CD4-positive, CD25-positive, alpha-beta regulatory T cell (primary cell): ENCODE data around the gene FAM174C. TPM values are rescaled to one million over a fixed set of nuclear protein-coding genes. Genes with fewer than 3 reads are reported as not detected.
"Not testable (repeated sequence)": the region's sequence is repeated elsewhere in the genome, so short reads cannot be mapped to it uniquely, and the experiment has no call there.

Source experiments
- ATAC-seq, 2 donors: fragments of 150-1000 bp; cut with Tn5 transposase; one replicate each; pipeline ENCODE4 v1.10.0; 2021; ENCODE audit warnings: low read depth in 2 of 2, moderate number of reproducible peaks in 2 of 2, moderate library complexity in 1 of 2
- DNase-seq, 3 donors: peaks; one replicate each; pipeline versions ENCODE4 v3.0.0 to v3.0.0-alpha.2; 2012 to 2022; ENCODE audit warnings: mixed read lengths in 1 of 3
- H3K27ac ChIP-seq: one replicate; pipeline ENCODE4 v1.7.0; 2013; ENCODE audit warnings: mild to moderate bottlenecking, low read length; ENCODE audit not compliant: insufficient read depth, poor library complexity, severe bottlenecking
- H3K27me3 ChIP-seq: one replicate; pipeline ENCODE4 v1.7.0; 2013; ENCODE audit warnings: low read length; ENCODE audit not compliant: control insufficient read depth, insufficient read depth
- H3K36me3 ChIP-seq: one replicate; pipeline ENCODE4 v1.7.0; 2013; ENCODE audit warnings: mild to moderate bottlenecking, low read length, moderate library complexity; ENCODE audit not compliant: control insufficient read depth, insufficient read depth
- H3K4me1 ChIP-seq: 2 replicates; pipeline ENCODE4 v1.7.0; 2013; ENCODE audit warnings: mild to moderate bottlenecking, low read length; ENCODE audit not compliant: insufficient read depth, control insufficient read depth, poor library complexity, severe bottlenecking
- H3K4me3 ChIP-seq: one replicate; pipeline ENCODE4 v1.7.0; 2013; ENCODE audit warnings: low read depth, mild to moderate bottlenecking, low read length, moderate library complexity
- H3K9me3 ChIP-seq, 2 experiments: 1 replicate in 1 of 2; 2 replicates in 1 of 2; pipeline ENCODE4 v1.7.0; 2013; ENCODE audit warnings: low read length in 2 of 2, mild to moderate bottlenecking in 1 of 2, moderate library complexity in 1 of 2; ENCODE audit not compliant: control insufficient read depth in 2 of 2
- H3K27ac Mint-ChIP-seq, 3 donors: one replicate each; pipeline ENCODE4 v1.8.0; 2020 to 2022; ENCODE audit warnings: mild to moderate bottlenecking in 3 of 3, mixed read lengths in 3 of 3, moderate library complexity in 2 of 3
- H3K27me3 Mint-ChIP-seq: one replicate; pipeline ENCODE4 v1.8.0; 2022; ENCODE audit warnings: mild to moderate bottlenecking, mixed read lengths
- H3K36me3 Mint-ChIP-seq: one replicate; pipeline ENCODE4 v1.8.0; 2020; ENCODE audit warnings: mixed read lengths
- H3K4me1 Mint-ChIP-seq, 4 donors: one replicate each; pipeline ENCODE4 v1.8.0; 2020 to 2022; ENCODE audit warnings: mixed read lengths in 4 of 4, mild to moderate bottlenecking in 1 of 4
- H3K4me3 Mint-ChIP-seq, 4 donors: one replicate each; pipeline ENCODE4 v1.8.0; 2020 to 2022; ENCODE audit warnings: mild to moderate bottlenecking in 4 of 4, mixed read lengths in 4 of 4, moderate library complexity in 3 of 4
- H3K9me3 Mint-ChIP-seq, 7 donors: one replicate each; pipeline ENCODE4 v1.8.0; 2020 to 2022; ENCODE audit warnings: mixed read lengths in 7 of 7, mild to moderate bottlenecking in 3 of 7, moderate library complexity in 2 of 7
- polyA plus RNA-seq, 4 donors: library from polyadenylated mRNA; unstranded; fragments of 300-500 nt; fragmentation: Illumina TruSeq; gene quantifications; one replicate each; pipeline ENCODE4 v1.2.3, GENCODE V29; 2021
- total RNA-seq: library from RNA; stranded (reverse); gene quantifications from one replicate; pipeline ENCODE4 v1.2.3, GENCODE V29; 2022

Gene FAM174C
- total and polyA plus RNA-seq, 5 donors from 2014 or later, result 44.2 to 91.3 (median 87.4) TPM

GRCh38 chr19:1318678-1319471, 43.5 kb downstream of the FAM174C start:
- peak overlapping the region in 1 of 3 donors; percentile 9 for H3K27ac Mint-ChIP-seq
- peaks cover 0 to 2% (median 0%) of the 10 kb centered on the region in 7 donors for H3K9me3 Mint-ChIP-seq

GRCh38 chr19:1320282-1320650, 44.9 kb downstream of the FAM174C start:
- not testable (repeated sequence) for H3K9me3 ChIP-seq, H3K36me3 ChIP-seq, H3K27me3 ChIP-seq, H3K27ac ChIP-seq, H3K9me3 Mint-ChIP-seq, H3K36me3 Mint-ChIP-seq, ATAC-seq, H3K27ac Mint-ChIP-seq, H3K4me1 Mint-ChIP-seq, H3K4me3 ChIP-seq, H3K4me3 Mint-ChIP-seq, DNase-seq
- H3K27me3 Mint-ChIP-seq, result peaks cover 49% of the 10 kb centered on the region
- peaks cover 13% of the 10 kb centered on the region for H3K4me1 ChIP-seq

More at GRCh38 chr19:1318678-1319471, 43.5 kb downstream of the FAM174C start:
- DNase-seq (no peak), ATAC-seq (no peak)
- Histone ChIP-seq H3K4me3 (no peak overlapping the region), H3K27me3 (no peaks in the 10 kb centered on the region), H3K27ac (no peak overlapping the region), H3K9me3 (no peaks in the 10 kb centered on the region), H3K36me3 (no peaks in the 10 kb centered on the region), H3K4me1 (peaks cover 7% of the 10 kb centered on the region)
- no peak overlapping the region for H3K4me3 Mint-ChIP-seq
- H3K4me1 Mint-ChIP-seq, result peaks cover 0 to 2% (median 0%) of the 10 kb centered on the region in 4 donors
- H3K36me3 Mint-ChIP-seq, result no peaks in the 10 kb centered on the region
- H3K27me3 Mint-ChIP-seq, result peaks cover 43% of the 10 kb centered on the region

- Histone ChIP-seq H3K27me3 (no peaks in the 10 kb centered on the region), H3K4me3 (no peak overlapping the region), H3K9me3 (no peaks in the 10 kb centered on the region), H3K36me3 (no peaks in the 10 kb centered on the region), H3K27ac (no peak overlapping the region), H3K4me1 (peaks cover 7% of the 10 kb centered on the region)
- ATAC-seq (no peak), DNase-seq (no peak)
- no peaks in the 10 kb centered on the region for H3K36me3 Mint-ChIP-seq
- peaks cover 0 to 2% (median 0%) of the 10 kb centered on the region in 4 donors for H3K4me1 Mint-ChIP-seq
- no peak overlapping the region for H3K27ac Mint-ChIP-seq
- H3K4me3 Mint-ChIP-seq, result no peak overlapping the region
- H3K27me3 Mint-ChIP-seq, result peaks cover 49% of the 10 kb centered on the region
- peaks cover 0 to 2% (median 0%) of the 10 kb centered on the region in 7 donors for H3K9me3 Mint-ChIP-seq
Measured at GRCh38 chr19:1321539-1321938, 46.2 kb downstream of the FAM174C start.

DNA sequence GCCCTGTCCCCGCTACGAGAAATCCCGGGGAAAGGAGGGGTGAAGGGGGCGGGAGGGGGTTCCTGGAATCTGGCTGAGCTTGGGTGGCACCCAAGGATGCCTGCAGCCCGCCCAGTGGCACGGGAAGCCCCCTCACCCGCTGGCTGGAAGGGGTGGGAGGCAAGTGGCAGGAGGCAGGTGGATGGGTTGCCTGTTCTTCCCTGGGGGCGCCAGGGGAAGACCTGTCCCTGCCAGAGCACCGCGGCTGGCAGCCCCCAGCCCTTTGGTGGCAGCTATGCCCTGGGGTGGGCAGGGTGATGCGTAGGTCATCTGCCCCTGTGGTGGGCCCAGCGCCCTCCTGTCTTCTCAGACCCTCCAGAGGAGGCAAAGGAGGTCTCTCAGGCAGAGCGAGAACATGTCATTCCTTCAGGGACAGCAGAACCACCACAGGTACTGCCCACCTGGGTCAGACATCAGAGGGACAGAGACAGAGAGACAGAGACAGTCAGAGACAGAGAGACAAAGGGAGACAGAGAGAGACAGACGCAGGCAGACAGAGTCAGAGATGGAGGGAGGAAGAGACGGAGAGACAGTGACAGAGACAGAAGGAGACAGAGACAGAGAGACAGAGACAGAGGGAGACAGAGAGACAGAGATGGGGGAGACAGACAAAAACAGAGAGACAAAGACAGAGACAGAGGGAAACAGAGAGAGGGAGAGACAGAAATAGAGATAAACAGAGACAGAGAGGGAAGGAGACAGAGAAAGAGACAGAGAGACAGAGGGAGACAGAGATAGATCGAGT, 47.1 kb downstream of the FAM174C start:
- no peak overlapping the region for H3K27ac ChIP-seq
- H3K36me3 ChIP-seq, result no peaks in the 10 kb centered on the region
- H3K9me3 Mint-ChIP-seq, result peaks cover 0 to 2% (median 0%) of the 10 kb centered on the region in 7 donors
- peaks cover 0 to 2% (median 0%) of the 10 kb centered on the region in 4 donors for H3K4me1 Mint-ChIP-seq
- H3K27me3 ChIP-seq, result no peaks in the 10 kb centered on the region
- peaks cover 47% of the 10 kb centered on the region for H3K27me3 Mint-ChIP-seq
- no peak overlapping the region for H3K4me3 ChIP-seq
- no peak overlapping the region for H3K4me3 Mint-ChIP-seq
- ATAC-seq, result no peak
- no peaks in the 10 kb centered on the region for H3K9me3 ChIP-seq
- H3K36me3 Mint-ChIP-seq, result no peaks in the 10 kb centered on the region
- H3K27ac Mint-ChIP-seq, result peak overlapping the region in 1 of 3 donors; percentile 18
- H3K4me1 ChIP-seq, result peaks cover 7% of the 10 kb centered on the region
- DNase-seq, result no peak

DNA sequence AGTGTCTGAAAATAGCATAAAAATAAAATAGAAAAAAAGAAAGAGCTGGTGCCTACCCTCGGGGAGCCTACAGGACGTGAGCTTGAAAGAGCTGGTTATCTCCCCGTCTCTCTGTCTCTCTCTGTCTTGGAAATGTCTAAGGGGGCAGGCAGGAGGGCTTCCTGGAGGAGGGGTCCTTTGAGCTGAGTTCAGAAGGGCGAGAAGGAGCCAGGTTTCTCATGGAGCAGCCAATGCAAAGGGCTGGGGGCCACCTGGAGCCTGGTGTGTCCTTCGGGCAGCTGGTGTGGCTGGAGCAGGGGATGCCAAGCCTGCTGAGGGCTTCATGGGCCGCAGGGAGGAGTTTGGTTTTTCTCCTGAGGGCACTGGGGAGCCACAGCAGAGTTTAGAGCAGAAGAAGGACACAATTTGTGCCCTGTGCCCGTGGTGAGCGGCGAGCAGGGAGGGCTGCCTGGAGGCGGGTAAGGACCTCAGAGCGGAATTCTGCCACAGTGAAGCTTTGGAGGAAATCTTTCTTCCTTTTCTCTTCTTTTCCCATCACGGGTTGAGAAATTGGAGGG, 49.0 kb downstream of the FAM174C start:
- Histone ChIP-seq H3K4me3 (no peak overlapping the region), H3K27ac (no peak overlapping the region), H3K27me3 (no peaks in the 10 kb centered on the region), H3K4me1 (peaks cover 7% of the 10 kb centered on the region), H3K9me3 (no peaks in the 10 kb centered on the region), H3K36me3 (no peaks in the 10 kb centered on the region)
- Mint-ChIP-seq H3K27ac (no peak overlapping the region), H3K4me3 (no peak overlapping the region), H3K27me3 (peaks cover 38% of the 10 kb centered on the region), H3K36me3 (no peaks in the 10 kb centered on the region), H3K4me1 (peaks cover 0 to 2% (median 0%) of the 10 kb centered on the region in 4 donors), H3K9me3 (no peaks in the 10 kb centered on the region)
- DNase-seq (no peak), ATAC-seq (no peak)

GRCh38 chr19:1324806-1325567, 49.7 kb downstream of the FAM174C start:
- Mint-ChIP-seq H3K9me3 (no peaks in the 10 kb centered on the region), H3K27me3 (peaks cover 34% of the 10 kb centered on the region), H3K36me3 (no peaks in the 10 kb centered on the region), H3K4me3 (no peak overlapping the region), H3K4me1 (peaks cover 0 to 2% (median 0%) of the 10 kb centered on the region in 4 donors), H3K27ac (no peak overlapping the region)
- Histone ChIP-seq H3K27me3 (no peaks in the 10 kb centered on the region), H3K4me1 (peaks cover 7% of the 10 kb centered on the region), H3K9me3 (no peaks in the 10 kb centered on the region), H3K27ac (no peak overlapping the region), H3K36me3 (no peaks in the 10 kb centered on the region), H3K4me3 (no peak overlapping the region)
- peak in 1 of 2 donors; percentile 8 for ATAC-seq
- no peak for DNase-seq

GRCh38 chr19:1325568-1326294, 50.4 kb downstream of the FAM174C start:
- peaks cover 27% of the 10 kb centered on the region for H3K27me3 Mint-ChIP-seq

More at GRCh38 chr19:1325568-1326294, 50.4 kb downstream of the FAM174C start:
- Mint-ChIP-seq H3K9me3 (no peaks in the 10 kb centered on the region), H3K36me3 (no peaks in the 10 kb centered on the region), H3K4me1 (peaks cover 0 to 2% (median 0%) of the 10 kb centered on the region in 4 donors), H3K4me3 (no peak overlapping the region), H3K27ac (no peak overlapping the region)
- ATAC-seq (no peak), DNase-seq (no peak)
- Histone ChIP-seq H3K27me3 (no peaks in the 10 kb centered on the region), H3K4me1 (peaks cover 7% of the 10 kb centered on the region), H3K27ac (no peak overlapping the region), H3K4me3 (no peak overlapping the region), H3K9me3 (no peaks in the 10 kb centered on the region), H3K36me3 (no peaks in the 10 kb centered on the region)
